HG03432 (cell line): ENCODE results near the gene RPGRIP1.
"Not testable (repeated sequence)": the region's sequence is repeated elsewhere in the genome, so short reads cannot be mapped to it uniquely, and the experiment has no call there.

ENCODE experiments used
- ATAC-seq: cut with Tn5 transposase; IDR thresholded peaks from one replicate; pipeline ENCODE4 v1.9.1; 2021; ENCODE audit warnings: mild to moderate bottlenecking, moderate library complexity; ENCODE audit not compliant: unreplicated experiment

The RPGRIP1 gene

DNA sequence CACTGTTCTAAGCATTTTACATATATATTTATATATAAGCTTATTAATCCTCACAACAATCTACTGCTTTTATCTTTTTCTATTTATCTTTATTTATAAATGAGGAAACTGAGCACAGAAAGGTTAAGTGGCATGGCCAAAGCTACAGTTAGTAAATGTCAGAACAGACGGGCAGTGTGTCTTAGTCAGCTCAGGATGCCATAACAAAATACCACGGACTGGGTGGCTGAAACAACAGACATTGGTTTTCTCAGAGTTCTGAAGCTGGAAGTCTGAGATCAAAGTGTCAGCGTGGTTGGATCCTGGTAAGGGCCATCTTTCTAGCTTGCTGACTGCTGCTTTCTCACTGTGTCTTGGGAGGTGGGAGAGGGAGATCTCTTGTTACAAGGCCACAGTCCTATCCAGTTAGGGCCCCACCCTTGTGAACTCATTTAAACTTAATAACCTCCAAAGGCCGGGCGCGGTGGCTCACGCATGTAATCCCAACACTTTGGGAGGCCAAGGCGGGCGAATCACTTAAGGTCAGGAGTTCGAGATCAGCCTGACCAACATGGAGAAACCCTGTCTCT, 19.8 kb downstream of the RPGRIP1 start:
- no peak for ATAC-seq

DNA sequence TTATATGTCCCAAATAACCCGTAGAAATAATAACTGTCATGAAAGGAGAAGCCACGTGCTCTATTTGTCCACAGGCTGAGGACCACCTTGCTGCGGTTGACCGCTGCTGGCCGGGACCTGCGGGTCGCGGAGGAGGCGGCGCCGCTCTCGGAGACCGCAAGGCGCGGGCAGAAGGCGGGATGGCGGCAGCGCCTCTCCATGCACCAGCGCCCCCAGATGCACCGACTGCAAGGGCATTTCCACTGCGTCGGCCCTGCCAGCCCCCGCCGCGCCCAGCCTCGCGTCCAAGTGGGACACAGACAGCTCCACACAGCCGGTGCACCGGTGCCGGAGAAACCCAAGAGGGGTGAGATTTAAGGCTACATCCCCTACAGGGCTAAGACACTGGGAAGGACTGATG, 21.0 kb downstream of the RPGRIP1 start:
- peak; percentile 51 for ATAC-seq

DNA sequence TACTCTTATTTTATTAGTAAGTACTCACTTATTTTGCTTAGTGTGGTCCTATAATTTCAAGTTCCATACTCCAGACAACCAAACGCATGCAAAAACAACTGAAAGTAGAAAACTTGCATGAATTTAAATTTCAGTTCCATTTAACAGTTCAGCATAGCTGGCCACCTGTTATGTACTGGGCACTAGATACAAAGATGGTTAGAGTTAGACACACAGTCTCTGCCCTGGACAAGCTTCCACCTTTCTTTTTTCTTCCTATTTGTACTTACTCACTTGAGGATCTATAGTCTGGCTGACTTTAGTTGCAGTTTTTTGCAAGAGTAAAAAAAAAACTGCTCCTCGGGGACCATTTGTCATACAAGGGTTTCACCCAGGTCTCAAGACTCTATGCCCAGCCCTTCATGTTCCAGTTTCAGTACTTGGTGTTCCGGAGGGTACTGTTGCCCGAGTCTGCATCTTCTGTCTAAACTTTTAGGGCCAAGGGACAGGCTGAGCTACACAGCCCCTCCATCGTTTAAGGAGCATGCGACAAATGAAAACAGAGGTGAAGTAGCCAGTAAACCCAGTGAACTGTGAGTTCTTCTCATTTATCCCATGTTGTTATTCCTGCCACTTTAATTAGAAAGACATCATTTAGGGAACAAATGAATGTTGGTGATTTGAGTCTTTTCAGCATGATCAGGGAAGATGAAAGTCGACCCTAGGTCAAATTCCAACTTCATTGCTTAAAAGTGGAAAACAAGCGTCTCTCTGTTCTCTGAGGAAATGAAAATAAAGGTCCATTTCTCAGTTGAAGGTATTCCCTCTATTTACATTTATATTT, 22.3 kb downstream of the RPGRIP1 start:
- ATAC-seq, result peak; percentile 39

DNA sequence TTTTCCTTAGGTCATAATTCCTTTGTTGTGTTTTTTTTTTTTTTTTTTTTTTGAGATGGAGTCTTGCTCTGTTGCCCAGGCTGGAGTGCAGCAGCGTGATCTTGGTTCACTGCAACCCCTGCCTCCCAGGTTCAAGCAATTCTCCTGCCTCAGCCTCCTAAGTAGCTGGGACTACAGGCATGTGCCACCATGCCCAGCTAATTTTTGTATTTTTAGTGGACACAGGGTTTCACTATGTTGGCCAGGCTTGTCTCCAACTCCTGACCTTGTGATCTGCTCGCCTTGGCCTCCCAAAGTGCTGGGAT, 22.9 kb downstream of the RPGRIP1 start:
- not testable (repeated sequence) for ATAC-seq

DNA sequence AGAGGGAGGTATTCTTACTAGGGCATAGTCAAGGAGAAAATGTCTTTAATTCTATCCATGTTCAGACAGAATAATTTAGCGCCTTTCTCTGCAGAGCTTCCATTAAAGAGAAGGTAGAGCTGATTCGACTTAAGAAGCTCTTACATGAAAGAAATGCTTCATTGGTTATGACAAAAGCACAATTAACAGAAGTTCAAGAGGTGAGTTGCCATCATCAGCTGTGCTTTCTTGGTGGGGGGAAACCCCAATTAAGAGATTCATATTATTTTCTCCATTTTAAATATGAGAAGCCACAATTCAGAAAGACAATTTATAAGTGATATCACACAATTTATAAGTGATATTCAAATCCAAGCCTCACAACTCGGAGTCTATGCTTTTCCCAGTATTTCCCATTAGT, 27.8 kb downstream of the RPGRIP1 start:
- no peak for ATAC-seq

DNA sequence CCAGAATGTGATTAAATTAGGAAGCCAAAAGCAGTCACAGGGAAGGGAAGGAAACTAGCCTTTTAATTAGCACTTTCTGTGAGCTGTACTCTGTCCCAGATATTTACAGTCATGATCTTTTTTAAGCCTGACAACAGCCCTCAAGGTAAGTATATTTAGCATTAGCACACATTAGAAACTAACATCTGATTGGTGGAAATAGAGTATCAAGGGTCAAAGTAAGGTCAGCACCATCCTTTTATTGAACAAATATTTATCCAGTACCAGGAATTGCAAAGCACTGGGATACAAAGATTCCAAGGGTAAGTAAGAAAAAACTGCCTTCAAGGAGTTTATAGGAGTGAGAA, 28.2 kb downstream of the RPGRIP1 start:
- peak; percentile 25 for ATAC-seq

DNA sequence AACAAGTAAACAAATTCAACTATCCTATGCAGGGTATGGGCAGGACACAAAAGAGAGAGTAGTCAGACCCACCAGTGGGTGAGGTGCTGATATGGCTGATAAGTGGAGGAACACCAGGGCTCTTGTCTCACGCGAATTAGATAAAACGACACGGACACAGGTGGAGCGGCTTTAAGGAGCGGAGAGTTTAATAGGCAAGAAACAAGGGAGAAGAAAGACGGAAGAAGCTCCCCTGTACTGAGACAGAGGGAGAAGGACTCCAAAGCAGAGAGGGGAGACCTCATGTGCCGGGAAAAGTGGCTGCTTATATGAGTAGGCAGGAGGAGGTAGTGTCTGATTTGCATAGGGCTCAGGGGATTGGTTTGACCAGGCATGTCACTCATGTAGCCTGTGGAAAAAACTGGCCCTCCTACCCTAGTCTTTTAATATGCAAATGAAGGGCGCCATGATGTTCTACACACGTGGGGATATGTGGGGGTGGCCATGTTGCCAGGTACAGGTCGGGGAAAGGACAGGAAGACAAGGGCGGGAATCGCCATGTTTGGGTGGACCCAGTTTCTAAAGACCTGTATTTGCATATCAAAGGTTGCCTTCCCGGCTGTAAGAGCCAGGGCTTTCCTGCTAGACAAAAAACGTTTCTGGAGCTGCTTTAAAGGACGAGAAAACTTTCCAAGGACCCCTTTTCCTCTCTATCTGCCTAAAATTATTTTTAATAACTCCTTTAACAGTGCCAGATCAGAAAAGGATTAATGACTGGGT, 28.8 kb downstream of the RPGRIP1 start:
- ATAC-seq, result peak; percentile 88

DNA sequence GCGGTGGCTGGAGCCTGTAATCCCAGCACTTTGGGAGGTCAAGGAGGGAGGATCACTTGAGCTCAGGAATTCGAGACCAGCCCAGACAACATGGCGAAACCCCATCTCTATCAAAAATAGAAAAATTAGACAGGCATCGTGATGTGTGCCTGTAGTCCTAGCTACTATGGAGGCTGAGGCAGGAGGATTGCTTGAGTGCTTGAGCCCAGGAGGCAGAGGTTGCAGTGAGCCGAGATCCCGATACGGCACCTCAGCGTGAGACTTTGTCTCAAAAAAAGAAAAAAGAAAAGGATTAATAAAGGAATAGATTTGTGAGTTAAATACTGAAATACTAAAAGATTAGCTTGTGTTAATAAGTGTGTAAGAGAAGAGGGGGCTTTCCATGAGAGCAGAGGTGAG, 29.4 kb downstream of the RPGRIP1 start:
- ATAC-seq, result no peak

DNA sequence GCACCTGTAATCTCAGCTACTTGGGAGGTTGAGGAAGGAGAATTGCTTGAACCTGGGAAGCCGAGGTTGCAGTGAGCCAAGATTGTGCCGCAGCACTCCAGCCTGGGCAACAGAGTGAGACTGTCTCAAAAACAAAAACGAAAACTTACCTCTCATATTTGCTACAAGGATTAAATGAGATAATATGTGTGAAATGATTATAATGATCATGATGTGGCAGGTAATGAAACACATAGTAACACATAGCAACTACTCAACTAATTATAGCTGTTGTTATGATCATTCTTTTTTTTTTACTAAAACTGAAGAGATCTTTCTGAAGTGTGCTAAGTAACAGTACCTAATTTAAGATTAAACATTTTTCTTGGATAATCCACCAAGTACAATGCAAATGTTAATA, 30.1 kb downstream of the RPGRIP1 start:
- no peak for ATAC-seq

DNA sequence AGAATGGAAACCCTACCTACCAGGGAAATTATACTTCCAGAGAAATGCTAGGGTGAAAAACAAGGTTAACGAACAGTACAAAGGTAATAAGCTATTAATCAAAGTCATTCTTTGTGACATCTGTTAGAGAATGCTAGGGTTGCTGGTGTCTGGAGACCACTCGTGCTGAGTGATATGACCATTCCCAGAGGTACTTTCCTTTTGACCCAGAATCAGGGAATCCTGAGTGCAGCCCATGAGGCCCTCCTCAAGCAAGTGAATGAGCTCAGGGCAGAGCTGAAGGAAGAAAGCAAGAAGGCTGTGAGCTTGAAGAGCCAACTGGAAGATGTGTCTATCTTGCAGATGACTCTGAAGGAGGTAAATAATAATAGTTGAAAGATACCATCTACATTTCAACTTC, 31.7 kb downstream of the RPGRIP1 start:
- no peak for ATAC-seq

DNA sequence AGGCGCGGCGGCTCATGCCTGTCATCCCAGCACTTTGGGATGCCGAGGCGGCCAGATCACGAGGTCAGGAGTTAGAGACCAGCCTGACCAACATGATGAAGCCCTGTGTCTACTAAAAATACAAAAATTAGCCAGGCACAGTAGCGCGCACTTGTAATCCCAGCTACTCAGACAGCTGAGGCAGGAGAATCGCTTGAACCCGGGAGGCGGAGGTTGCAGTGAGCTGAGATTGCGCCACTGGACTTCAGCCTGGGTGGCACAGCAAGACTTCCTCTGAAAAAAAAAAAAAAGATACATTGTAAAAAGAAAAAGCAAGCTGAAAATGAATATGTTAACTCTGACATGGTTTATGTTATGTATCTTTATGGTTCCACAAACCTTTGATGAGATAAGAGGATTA, 33.6 kb downstream of the RPGRIP1 start:
- no peak for ATAC-seq

DNA sequence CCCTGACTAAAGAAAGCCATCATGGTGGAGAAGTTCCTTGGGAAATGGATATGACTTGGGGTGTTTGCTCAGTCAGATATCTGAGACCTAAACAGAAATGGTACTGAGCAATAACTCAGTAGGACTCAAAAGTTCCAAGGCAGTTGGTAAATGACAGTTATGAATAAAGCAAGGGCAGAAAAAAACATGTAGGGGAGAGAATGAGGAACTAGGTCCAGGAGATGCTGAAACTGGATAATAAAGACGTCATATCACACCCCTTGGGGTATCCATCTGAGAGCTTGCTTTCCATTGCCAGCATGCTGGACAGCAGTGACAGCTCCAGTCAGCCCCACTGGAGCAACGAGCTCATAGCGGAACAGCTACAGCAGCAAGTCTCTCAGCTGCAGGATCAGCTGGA, 37.5 kb downstream of the RPGRIP1 start:
- ATAC-seq, result no peak

DNA sequence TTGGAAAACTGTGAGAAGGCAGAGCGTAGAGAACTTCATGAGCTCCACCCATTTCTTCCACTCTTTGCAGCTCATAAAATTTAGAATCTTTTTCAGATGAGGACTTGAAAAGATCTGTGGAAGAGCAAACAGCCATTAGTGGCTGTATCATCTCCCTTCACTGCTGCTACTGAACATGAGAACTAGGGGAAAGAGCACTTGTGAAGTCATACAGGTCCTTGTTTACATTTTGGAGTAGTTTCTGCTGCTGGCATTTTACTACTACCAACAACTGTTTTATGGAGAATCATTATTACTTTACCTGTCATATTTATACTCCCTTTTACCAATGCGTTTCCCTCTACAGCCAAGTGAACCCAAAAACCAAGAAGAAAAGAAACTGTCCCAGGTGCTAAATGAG, 41.0 kb downstream of the RPGRIP1 start:
- no peak for ATAC-seq

GRCh38 chr14:21322716-21323115, 42.8 kb downstream of the RPGRIP1 start:
- ATAC-seq, result no peak

GRCh38 chr14:21326972-21327371, 47.1 kb downstream of the RPGRIP1 start:
- no peak for ATAC-seq
